Inferior parietal cortex (tissue), 1 donor: ENCODE results near the gene LRFN2.

Experiments
- DNase-seq: peaks from one replicate; pipeline ENCODE4 v3.0.0-alpha.2; 2016; ENCODE audit errors: extremely low spot score

LRFN2 gene

GRCh38 chr6:40517654-40518053 lies 69.5 kb downstream of the LRFN2 start:
- no peak for DNase-seq

- DNase-seq = no peak
These were observed 70.7 kb downstream of the LRFN2 start for GRCh38 chr6:40516429-40516828.

GRCh38 chr6:40512340-40512739 lies 74.8 kb downstream of the LRFN2 start:
- DNase-seq = no peak

- DNase-seq = no peak
These were observed 75.3 kb downstream of the LRFN2 start for GRCh38 chr6:40511884-40512283.

- DNase-seq = no peak
These were observed 76.7 kb downstream of the LRFN2 start for GRCh38 chr6:40510442-40510841.

GRCh38 chr6:40509716-40510260 lies 77.4 kb downstream of the LRFN2 start:
- DNase-seq = no peak

GRCh38 chr6:40509086-40509485 lies 78.1 kb downstream of the LRFN2 start:
- DNase-seq = no peak

- no peak for DNase-seq
These were observed 80.2 kb downstream of the LRFN2 start for GRCh38 chr6:40506954-40507353.

GRCh38 chr6:40505191-40505810 lies 81.9 kb downstream of the LRFN2 start:
- DNase-seq = no peak

- no peak for DNase-seq
These were observed 82.9 kb downstream of the LRFN2 start for GRCh38 chr6:40504274-40504673.

- no peak for DNase-seq
These were observed 86.9 kb downstream of the LRFN2 start for GRCh38 chr6:40500227-40500626.

GRCh38 chr6:40499215-40499614 lies 87.9 kb downstream of the LRFN2 start:
- no peak for DNase-seq

GRCh38 chr6:40498148-40498547 lies 89.0 kb downstream of the LRFN2 start:
- no peak for DNase-seq

- DNase-seq = no peak
These were observed 95.0 kb downstream of the LRFN2 start for GRCh38 chr6:40492187-40492586.

- DNase-seq = no peak
These were observed 96.7 kb downstream of the LRFN2 start for GRCh38 chr6:40490508-40490907.

- no peak for DNase-seq
These were observed 97.4 kb downstream of the LRFN2 start for GRCh38 chr6:40489798-40490197.

GRCh38 chr6:40486576-40486975 lies 100.6 kb downstream of the LRFN2 start:
- DNase-seq = no peak

GRCh38 chr6:40485795-40486194 lies 101.4 kb downstream of the LRFN2 start:
- DNase-seq = no peak

- DNase-seq = no peak
These were observed 101.9 kb downstream of the LRFN2 start for GRCh38 chr6:40485300-40485699.

GRCh38 chr6:40484066-40484465 lies 103.1 kb downstream of the LRFN2 start:
- DNase-seq = no peak

GRCh38 chr6:40482532-40482931 lies 104.6 kb downstream of the LRFN2 start:
- DNase-seq = no peak

- no peak for DNase-seq
These were observed 106.5 kb downstream of the LRFN2 start for GRCh38 chr6:40480678-40481077.

- no peak for DNase-seq
These were observed 107.5 kb downstream of the LRFN2 start for GRCh38 chr6:40479706-40480105.
